ENCODE measurements around the gene ALPP.
"Not testable (repeated sequence)": the region's sequence is repeated elsewhere in the genome, so short reads cannot be mapped to it uniquely, and the experiment has no call there.

DNA sequence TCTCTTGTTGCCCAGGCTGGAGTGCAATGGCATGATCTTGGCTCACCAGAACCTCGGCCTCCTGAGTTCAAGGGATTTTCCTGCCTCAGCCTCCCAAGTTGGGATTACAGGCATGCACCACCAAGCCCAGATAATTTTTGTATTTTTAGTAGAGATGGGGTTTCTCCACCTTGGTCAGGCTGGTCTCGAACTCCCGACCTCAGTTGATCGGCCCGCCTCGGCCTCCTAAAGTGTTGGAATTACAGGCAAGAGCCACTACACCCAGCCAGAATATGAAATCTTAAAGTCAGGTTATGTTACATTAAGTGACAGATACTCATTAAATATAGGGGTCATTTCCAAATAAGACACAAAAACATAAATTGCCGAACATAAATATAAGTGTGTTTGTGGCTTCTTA, 15.9 kb downstream of the ALPP start:
- TF ChIP-seq, protein P1, sequence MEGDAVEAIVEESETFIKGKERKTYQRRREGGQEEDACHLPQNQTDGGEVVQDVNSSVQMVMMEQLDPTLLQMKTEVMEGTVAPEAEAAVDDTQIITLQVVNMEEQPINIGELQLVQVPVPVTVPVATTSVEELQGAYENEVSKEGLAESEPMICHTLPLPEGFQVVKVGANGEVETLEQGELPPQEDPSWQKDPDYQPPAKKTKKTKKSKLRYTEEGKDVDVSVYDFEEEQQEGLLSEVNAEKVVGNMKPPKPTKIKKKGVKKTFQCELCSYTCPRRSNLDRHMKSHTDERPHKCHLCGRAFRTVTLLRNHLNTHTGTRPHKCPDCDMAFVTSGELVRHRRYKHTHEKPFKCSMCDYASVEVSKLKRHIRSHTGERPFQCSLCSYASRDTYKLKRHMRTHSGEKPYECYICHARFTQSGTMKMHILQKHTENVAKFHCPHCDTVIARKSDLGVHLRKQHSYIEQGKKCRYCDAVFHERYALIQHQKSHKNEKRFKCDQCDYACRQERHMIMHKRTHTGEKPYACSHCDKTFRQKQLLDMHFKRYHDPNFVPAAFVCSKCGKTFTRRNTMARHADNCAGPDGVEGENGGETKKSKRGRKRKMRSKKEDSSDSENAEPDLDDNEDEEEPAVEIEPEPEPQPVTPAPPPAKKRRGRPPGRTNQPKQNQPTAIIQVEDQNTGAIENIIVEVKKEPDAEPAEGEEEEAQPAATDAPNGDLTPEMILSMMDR (IDR thresholded peaks at IDR 0.05) = not testable (repeated sequence)
- not testable (repeated sequence) for TF ChIP-seq FOSL2 (IDR thresholded peaks at IDR 0.05; ENCODE audit: borderline replicate concordance, low read depth); SIN3A (IDR thresholded peaks at IDR 0.05; ENCODE audit: borderline replicate concordance, low read depth, low read length)
